Cerebellar nuclear complex (tissue), 1 donor: ENCODE data around the gene KNDC1.
"Not testable (repeated sequence)": the region's sequence is repeated elsewhere in the genome, so short reads cannot be mapped to it uniquely, and the experiment has no call there.

Source experiments
- DNase-seq, 2 experiments: peaks; one replicate each; lab custom pipeline; 2025; lab: John Stamatoyannopoulos, UW

Gene KNDC1

DNA sequence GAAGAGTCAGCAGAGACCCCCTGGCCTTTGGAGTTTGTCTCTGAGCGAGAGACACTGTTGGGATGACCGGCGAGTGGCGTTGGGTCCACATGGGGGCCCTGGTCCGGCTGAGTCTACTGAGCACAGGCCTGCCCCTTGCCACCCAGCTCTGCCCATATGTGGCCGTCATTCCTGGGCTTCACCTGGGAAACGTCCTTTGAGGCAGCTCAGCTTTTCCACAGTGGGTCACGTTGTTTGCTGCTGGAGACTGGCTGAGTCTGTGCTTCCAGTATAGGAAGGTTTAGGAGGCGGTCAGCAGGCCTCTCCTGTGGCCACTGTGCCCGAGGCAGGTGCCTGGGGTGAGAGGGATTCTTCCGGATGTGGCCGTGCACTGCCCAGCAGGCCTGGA, 99.6 kb downstream of the KNDC1 start:
- DNase-seq, result no peak

DNA sequence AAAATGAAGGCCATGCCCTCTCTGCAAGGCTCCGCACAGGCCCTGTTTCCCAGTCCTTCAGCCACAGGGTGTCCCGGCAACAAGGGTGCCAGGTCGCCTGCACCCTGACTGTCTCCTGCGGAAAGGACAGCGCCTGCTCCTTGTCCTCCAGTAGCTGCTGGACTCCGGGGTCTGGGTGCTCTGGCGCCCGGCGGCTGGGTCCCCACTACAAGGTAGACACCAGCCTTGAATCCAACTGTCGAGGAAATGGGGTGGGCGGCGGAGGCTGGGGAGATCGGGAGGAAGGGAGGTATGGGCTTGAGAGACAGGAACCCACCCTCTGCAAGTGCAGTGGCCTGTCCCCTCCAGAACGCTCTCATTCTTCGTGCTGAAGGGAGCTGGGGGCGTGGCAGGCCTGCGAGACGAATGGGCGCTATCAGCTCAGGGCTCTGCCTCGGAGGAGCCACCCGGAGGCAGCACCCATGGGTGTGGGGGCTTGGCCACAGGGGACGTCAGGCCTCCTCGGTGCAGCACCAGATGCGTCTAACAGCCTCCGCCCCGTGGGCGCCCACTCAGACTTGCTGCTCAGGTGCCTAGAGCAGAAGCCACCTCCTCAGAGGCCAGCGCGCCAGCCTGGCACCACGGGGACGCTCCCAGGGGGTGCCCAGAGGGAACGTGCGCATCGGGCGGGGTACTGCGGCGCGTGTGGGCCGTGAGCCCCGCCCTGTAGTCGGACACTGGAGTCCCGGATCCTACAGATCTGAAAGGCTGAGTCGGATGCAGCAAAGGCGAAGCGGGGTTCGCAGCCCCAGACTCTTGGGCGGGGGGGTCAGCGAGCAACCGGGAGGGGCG, 101.1 kb downstream of the KNDC1 start:
- DNase-seq, result no peak

DNA sequence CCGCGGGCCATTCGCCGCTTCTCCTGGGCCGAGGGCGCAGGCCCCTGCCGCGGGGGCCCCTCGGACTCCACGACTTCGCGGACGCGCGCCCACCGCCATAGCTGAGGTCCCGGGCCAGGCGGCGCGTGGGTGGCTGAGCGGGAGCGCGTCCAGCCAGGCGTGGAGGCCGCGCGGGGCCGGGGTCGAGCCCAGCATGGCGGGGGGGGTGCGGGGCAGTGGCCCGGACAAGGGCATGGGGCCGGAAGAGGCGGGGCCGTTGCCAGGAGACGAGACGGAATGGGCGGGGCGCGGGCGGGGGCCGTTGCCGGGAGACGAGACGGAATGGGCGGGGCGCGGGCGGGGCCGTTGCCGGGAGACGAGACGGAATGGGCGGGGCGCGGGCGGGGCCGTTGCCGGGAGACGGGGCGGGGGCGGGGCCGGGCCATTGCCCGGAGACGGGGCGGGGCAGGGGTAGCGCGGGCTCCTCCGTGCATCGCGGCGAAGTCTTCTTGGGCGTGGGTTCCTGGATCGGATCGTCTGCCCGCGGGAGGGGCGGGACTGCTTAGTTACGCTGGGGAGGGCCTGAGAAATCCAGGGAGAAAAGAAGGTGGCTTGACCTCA, 101.8 kb downstream of the KNDC1 start:
- DNase-seq, result peak in 1 of 2 experiments; percentile 13

DNA sequence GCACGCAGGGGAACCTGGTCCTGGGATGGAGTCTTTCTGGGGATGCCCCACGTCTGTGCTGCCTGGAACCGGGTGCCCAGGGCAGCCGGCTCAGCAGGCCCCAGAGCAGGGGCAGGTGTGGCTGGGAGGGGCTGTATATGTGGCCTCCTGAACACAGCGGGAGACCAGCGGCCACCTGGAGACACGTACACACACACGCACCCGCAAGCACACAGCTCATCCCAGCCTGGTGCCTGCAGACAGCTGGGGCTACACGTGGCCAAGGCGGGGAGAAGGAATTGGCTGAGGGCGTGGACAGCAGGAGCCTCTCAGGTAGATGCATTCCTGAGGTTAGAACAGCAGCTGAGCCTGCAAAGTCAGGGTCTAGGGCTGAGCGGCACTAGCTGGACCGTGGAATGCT, 102.7 kb downstream of the KNDC1 start:
- DNase-seq, result no peak

DNA sequence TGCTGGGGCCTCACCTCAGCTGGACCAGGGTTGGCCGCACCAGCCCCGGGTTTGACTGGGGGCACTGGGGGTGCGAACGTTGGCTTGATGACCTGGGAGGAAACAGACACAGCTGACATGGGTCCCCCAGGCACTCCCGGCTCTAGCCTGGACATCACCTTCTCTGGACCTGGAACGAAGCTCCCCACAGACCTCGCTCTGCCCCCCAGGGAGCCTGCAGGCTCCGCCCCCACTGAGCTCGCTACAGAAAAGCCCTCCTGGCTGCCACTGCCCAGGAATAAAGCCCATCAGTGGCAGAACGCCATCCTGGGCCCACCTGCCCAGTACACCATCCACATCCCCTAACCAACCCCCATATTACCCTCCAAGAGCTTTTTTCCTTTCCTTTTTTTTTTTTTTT, 103.7 kb downstream of the KNDC1 start:
- no peak for DNase-seq

DNA sequence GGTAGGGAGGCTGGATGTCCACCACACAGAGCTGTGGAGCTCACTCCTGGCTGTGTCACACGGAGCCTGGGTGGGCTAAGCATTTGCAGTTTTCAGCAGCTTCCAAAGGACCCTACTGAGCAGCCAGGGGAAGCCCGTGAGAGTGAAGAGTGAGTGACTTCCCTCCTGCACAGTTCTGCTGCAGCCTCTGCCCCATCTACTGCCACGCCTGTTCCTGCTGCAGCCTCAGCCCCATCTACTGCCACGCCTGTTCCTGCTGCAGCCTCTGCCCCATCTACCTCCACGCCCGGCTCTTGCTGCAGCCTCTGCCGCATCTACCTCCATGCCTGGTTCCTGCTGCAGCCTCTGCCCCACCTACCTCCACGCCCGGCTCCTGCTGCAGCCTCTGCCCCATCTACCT, 104.4 kb downstream of the KNDC1 start:
- no peak for DNase-seq

DNA sequence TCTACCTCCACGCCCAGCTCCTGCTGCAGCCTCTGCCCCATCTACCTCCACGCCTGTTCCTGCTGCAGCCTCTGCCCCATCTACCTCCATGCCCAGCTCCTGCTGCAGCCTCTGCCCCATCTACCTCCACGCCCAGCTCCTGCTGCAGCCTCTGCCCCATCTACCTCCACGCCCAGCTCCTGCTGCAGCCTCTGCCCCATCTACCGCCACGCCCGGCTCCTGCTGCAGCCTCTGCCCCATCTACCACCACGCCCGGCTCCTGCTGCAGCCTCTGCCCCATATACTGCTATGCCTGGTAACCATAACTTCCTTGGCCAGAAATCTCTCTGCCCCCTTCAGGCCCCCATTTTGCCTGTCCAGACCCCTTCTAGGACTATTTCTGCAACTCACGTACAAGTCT, 105.0 kb downstream of the KNDC1 start:
- DNase-seq, result not testable (repeated sequence)

DNA sequence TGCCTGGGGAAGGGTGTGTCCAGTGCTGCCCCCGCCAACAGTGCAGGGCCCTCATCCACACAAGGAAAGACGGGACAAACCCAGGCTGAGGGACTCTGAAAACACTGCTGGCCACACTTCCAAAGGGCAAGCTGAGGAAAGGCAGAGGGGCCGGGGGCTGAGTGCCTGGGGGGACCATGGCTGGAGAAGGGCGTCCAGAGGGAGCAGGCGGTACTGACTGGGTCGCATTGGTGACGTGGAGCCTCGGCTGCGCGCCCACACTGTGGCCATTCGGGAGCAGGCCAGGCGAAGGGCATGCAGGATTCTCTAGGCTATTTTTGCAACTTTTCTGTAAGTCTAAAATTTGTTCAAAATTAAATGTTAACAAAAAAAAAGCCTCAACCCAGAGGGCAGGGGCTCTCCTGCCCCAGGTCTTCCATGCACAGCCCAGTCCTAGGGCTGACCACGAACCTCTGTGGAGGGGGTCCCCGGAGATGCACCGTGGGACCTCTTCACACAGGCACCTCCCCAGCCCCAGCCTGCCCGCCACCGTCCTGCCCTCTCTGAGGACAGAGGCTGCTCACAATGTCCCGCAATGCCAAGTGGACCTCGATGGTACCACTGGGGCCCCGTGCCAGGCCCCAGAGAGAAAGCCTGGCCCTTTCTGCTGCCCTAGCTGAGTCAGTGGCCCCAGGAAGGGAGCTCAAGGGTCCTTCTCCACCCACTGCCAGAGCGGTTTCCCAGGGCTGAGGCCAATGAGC, 106.2 kb downstream of the KNDC1 start:
- no peak for DNase-seq

DNA sequence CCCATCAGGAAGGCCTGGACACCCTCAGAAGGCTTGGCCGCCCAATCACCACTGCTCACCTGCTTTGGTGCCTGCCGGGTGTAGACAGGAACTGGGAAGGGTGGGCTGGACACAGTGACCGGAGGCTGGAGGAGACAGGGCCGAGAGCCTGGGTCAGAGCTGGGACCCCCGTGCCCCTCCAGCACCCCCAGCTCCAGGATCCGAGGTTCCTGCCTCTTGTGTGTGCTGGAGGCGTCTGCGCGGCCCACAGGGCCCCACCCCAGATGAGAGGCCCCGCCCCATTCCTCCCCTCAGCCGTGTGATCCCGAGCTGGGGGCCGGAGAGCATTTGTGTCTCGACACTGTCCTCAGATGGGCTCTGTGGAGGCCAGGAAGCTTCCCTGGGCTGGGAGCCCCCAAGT, 107.3 kb downstream of the KNDC1 start:
- DNase-seq, result no peak

DNA sequence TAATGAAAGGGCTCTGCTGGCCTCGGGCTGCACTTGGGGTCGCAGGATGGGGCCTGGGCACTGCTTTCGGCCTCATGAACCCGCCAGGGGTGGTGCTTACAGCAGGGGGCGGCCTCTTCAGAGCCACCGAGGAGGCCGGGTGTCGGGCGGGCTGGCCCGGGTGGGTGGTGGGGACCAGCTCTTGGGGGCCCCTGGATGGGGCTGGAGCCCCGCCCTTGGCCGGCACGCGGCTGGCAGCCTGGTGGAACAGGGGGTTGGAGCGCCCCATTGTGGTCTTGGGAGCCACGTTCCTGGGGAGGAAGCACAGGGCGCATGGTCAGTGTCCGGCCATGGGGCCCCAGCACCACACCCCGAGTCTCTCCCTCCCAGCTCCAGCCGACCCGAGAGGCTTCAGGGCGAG, 107.8 kb downstream of the KNDC1 start:
- no peak for DNase-seq

DNA sequence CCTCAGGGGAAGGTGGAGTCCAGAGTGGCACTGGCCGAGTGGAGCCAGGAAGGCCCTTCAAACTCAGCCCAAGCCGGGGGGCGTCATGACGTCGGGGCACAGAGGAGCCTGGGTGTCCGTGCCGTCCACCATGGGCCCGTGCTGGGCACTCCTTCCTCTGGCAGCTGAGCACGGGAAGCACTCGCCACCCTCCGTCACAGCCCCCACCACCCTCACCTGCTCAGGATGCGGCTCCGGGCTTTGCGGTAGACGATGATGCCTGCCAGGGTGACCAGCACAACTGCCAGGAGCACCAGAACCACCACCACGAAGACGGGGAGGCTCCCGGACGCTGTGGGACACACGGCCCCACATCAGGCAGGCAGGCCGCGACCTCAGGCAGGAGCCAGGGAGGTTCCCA, 108.5 kb downstream of the KNDC1 start:
- DNase-seq, result no peak

DNA sequence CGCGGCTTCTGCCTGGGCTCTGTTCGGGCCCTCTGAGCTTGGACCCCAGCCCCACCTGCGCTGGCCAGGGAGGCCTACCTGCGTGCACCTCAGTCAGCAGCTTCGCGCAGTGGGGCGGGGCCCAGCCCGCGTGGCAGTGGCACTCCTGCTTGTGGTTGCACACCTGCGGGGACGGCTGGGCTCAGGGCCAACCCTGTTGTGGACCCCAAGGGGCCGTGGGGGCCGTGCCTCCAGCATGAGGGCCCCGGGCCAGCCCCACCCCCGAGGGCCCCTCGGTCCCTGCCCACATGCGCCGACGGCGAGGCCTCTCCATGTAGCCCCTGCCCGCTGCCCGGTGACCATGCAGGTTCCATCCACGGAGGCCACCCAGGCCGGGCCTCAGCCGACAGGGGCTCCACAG, 109.3 kb downstream of the KNDC1 start:
- DNase-seq, result no peak

DNA sequence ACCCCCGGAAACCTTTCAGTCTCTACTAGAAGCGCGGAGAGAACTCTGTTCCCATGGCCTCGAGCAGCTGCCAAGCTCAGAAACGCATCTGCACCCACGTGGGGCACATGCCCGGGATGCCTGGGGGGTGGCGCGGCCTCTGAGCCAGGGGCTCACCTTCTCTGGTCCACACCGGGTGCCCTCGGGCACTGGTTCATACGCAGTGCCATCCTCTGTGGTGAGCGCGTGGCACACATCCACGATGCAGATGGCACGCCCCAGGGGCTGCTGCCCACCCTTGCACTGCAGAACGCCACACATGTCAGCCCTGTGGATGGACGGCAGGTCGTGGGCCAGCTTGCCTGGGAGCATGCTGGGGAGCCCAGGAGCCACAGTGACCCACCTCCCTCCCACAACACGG, 110.2 kb downstream of the KNDC1 start:
- DNase-seq, result no peak

DNA sequence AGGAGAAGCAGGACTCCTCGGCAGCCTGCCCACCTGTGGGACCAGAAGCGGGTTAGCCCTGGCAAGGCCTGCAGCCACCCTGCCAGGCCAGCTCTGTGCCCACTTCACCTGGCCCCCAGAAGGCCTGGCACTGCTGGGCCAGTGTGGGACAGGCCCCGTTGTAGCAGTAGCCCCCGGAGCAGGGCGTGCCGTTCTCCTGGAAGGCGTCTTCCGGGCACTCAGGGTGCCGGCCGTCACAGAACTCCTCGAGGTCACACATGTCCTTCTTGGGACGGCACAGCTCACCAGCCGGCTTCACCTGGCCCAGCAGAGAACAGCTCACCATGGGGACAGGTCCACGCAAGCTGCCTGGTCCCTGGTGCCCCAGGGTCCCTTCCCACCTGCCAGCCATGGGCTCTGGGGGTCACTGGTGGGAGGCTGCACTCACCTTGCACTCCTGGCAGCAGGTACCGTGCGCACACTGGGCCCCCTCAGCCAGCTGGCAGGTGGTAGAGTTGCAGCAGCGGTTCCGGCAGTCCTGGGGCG, 110.8 kb downstream of the KNDC1 start:
- DNase-seq, result no peak

DNA sequence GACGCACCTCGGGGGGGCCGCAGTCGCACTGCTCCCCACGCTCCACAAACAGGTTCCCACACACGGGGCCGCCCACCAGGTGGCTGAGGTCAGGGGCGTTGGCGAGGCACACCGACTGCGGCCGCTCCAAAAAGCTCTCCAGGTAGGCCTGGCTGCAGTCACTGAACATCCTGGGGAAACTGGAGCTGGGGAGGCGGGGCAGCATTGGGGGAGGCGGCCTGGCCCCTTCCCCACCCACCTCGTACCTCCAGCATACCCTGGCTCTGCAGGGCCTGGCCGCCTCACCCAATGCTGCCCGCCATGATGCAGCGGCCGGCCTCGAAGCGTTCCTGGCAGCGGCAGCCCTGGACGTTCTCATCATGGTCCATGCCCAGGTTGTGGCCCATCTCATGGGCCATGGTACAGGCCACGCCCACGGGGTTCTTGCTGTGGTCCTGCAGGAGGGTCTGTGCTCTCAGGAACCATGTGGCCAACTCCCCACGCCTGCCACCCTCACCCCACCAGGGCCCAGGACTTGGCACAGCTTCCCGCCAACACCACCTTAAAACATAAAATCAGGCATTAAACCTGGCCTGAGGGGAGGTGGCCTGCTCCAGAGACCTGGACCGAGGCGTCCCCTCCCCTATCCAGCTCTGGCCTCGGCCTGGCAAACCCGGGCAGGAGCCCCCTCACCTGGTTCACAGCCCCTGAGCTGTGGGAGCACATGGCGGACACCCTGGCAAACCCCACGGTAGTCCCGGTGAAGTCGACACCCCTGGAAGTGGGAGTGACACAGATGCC, 111.7 kb downstream of the KNDC1 start:
- no peak for DNase-seq

DNA sequence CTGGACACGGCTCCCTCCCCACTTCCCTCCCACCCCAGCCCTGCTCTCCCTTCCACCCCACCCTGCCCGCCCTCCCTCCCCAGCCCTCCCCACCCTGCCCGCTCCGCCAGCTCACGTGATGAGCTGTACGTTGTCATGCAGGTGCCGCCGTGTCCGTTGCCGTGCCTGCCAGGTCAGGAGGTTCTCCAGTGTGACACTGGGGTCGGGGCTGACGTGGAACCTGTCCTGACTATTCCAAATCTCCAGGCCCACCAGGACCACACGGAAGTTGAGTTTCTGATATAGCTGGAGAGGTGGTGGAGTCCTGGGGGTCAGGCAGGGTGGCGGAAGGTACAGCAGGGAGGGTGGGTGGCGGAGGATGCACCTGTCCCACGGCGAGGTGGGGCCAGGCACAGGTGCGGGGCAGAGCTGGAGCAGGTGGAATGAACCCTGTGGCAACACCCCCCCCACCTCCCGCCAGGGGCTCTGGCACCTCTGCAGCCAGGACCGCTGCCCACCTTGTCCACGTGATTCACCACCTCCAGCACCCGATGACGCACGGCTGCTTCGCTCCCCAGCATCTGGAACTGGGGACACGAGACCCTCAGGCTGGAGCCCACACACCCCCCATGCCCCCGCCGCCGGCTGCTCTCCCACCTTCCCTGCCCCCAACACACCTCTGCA, 112.4 kb downstream of the KNDC1 start:
- no peak for DNase-seq

DNA sequence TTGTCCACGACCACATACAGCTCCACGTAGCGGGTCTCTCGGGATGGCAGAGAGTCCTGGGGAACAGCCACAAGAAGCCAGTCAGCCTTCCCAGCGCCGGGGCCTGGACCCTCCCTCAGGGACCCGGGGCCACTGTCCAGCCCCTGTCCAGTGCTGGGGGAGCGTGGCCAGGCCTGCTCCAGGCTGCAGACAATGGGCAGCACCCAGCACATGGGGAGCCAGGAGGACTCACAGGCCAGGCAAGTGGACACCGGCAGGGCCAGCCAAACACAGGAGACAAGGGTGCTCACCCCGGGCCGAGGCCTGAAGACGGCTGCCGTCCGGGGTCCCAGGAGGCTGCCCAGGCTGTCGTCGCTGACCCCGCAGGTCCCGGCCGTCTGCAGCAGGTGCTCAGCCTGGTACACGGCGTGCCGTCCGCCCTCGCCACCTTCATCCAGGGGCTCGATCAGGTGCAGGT, 113.0 kb downstream of the KNDC1 start:
- DNase-seq, result no peak

DNA sequence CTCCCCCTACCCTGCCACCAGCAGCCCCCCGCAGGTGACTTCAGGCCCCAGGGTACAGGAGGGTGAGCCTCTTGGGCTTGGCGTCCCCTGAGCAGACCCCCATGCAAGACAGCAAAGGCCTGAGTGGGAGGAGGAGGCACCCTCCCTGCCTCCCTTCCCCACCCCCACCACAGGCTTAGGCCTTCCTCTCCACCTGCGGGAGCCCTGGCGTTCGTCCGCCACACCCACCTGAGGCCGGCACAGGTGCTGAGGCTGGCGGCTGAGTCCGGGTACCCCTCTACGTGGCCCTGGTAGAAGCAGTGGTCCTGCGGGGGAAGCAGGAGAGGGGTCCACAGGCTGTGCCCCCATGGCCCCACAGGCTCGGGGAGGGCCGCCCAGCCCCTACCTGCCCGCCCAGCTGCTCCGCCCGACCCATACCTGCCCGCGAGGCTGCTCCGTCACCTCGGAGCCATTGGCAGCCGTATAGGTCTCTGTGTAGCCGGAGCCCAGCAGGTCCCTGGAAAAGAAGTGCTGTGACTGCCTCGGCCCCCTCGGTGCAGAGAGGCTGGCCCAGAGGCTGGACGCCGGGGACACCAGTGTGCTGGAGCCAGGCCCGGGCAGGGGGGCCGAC, 113.6 kb downstream of the KNDC1 start:
- no peak for DNase-seq

DNA sequence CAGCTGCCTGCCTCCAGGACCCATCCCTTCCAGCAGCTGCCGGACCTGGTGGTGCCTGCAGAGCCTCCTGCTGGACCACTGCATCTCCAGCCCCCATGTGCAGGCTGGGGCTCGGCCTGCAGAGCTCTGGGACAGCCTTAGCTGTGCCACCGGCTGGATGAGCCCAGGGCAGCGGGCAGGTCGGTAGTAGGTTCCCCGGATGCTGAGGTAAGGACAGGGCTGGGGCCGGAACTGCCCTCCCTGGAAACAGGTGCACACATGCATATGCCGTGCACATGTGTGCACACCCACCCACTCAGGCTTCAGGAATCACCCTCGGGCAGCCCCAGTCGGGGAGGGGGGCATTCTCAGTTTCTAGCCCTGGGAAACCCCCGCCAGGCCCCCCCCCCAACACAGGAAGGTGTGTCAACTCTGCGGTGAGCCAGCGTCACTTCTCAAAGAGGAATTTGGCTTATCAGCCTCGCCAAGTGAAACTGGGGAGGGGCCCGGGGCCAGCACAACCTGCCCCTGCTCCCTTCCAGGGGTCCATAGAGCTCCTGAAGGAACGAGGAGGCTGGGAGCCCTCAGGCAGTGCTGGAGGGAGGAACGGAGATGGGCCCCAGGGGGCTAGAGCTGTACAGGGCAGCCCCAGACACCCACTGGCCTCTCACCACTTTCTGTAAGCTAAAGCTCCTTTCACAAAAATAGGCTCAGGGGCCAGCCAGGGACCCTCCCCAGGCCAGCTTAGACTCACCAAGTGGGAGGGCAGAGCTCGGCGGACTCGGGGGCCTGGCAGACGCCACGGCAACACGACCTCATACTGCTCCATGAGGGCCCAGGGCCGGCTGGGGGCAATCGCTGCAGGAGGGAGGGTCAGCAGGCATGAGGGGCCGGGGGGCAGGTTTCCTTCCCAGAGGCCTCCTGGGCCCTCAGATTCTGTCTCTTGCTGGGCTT, 115.0 kb downstream of the KNDC1 start:
- no peak for DNase-seq

DNA sequence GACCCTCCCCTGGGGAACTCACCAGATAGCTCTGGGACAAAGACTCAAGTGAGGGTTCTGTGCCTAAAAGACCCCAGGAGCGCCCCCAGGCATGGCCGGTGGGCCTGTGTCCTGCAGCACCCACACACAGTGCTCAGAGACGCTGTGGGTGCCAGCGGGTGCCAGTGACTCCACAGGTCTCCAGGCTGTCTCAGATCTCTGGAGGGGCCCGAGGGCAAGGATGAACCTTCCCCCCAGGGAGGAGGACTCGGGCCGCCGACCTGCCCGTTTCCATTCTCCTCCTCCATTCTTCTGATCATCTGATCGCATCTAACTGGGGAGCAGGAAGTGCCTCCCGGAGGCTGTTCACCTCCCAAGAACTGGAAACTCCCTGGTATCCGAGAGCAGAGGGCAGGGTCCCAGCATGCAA, 115.7 kb downstream of the KNDC1 start:
- DNase-seq, result no peak
